RWPE1 (cell line): ENCODE measurements around the gene DOCK3.

ENCODE experiments used
- CTCF ChIA-PET: fragments of 350-600 bp; sonication (Branson Sonifier 250); formaldehyde crosslinking; extraction: SDS; loops from one replicate; lab custom pipeline; 2021; lab: Yijun Ruan, JAX
- POLR2A ChIA-PET: fragments of 400-600 bp; formaldehyde crosslinking; extraction: SDS; loops from one replicate; lab custom pipeline; 2020; ENCODE audit warnings: antibody characterized with exemption; ENCODE audit not compliant: low non-redundant PET; lab: Yijun Ruan, JAX
- DNase-seq: peaks from one replicate; pipeline ENCODE4 v3.0.0; 2012; ENCODE audit warnings: low spot score
- H3K27ac ChIP-seq: fragments of 450-650 bp; 2 replicates; pipeline ENCODE4 v1.5.1; 2017
- CTCF ChIP-seq: fragments of 450-650 bp; conservative IDR thresholded peaks from 2 replicates; pipeline ENCODE4 v1.5.1; 2017; ENCODE audit warnings: low read depth, mild to moderate bottlenecking

DOCK3 gene

GRCh38 chr3:51401735-51402134, 727.0 kb downstream of the DOCK3 start:
- DNase-seq = no peak
- TF ChIP-seq CTCF = no peak

GRCh38 chr3:51403675-51404074, 728.9 kb downstream of the DOCK3 start:
- ChIA-PET POLR2A (no interaction called here), CTCF (no interaction called here)
- DNase-seq = no peak
- TF ChIP-seq CTCF = no peak
- no peak overlapping the region for H3K27ac ChIP-seq

More at GRCh38 chr3:51401735-51402134, 727.0 kb downstream of the DOCK3 start:
- H3K27ac ChIP-seq = no peak overlapping the region
- ChIA-PET CTCF (no interaction called here), POLR2A (no interaction called here)

GRCh38 chr3:51408021-51408420, 733.3 kb downstream of the DOCK3 start:
- ChIA-PET POLR2A (no interaction called here), CTCF (no interaction called here)

GRCh38 chr3:51408813-51409212, 734.1 kb downstream of the DOCK3 start:
- POLR2A ChIA-PET = no interaction called here
- no peak for DNase-seq
- CTCF ChIA-PET = no interaction called here
- no peak overlapping the region for H3K27ac ChIP-seq
- no peak for TF ChIP-seq CTCF

More at GRCh38 chr3:51408021-51408420, 733.3 kb downstream of the DOCK3 start:
- no peak overlapping the region for H3K27ac ChIP-seq
- DNase-seq = no peak
- no peak for TF ChIP-seq CTCF

GRCh38 chr3:51422211-51422610, 747.5 kb downstream of the DOCK3 start:
- no peak for DNase-seq
- no peak overlapping the region for H3K27ac ChIP-seq
- POLR2A ChIA-PET = no interaction called here
- CTCF ChIA-PET = no interaction called here
- no peak for TF ChIP-seq CTCF

- no peak for DNase-seq
- POLR2A ChIA-PET = no interaction called here
- TF ChIP-seq CTCF = no peak
- H3K27ac ChIP-seq = no peak overlapping the region
- CTCF ChIA-PET = no interaction called here
Observed at GRCh38 chr3:51426921-51427320, 752.2 kb downstream of the DOCK3 start.

GRCh38 chr3:51429138-51429537, 754.4 kb downstream of the DOCK3 start:
- POLR2A ChIA-PET = no interaction called here
- no peak overlapping the region for H3K27ac ChIP-seq
- CTCF ChIA-PET = no interaction called here
- TF ChIP-seq CTCF = no peak
- no peak for DNase-seq
